HepG2 (cell line): ENCODE results near the gene CRABP1. TPM values are rescaled to one million over a fixed set of nuclear protein-coding genes. Genes with fewer than 3 reads are reported as not detected.

Experiments used
- ATAC-seq: fragments of 200-7000 bp; cut with Tn5 transposase; 3 replicates; pipeline ENCODE4 v1.9.1; 2020; ENCODE audit warnings: mild to moderate bottlenecking, moderate library complexity
- BruUV-seq: library from RNA; stranded (reverse); fragments of 400-500 nt; replicated peaks from 2 replicates; lab custom pipeline; 2021; lab: Mats Ljungman, UMichigan
- CTCF ChIA-PET: fragments of 300-600 bp; formaldehyde crosslinking; extraction: SDS; loops from one replicate; lab custom pipeline; 2021; ENCODE audit warnings: low total read pairs, inconsistent platforms, low intra/inter-chr PET ratio; lab: Yijun Ruan, JAX
- POLR2A ChIA-PET: fragments of 350-600 bp; sonication (Branson Sonifier 250); formaldehyde crosslinking; loops from one replicate; lab custom pipeline; 2020; ENCODE audit warnings: antibody characterized with exemption, inconsistent platforms; lab: Yijun Ruan, JAX
- DNase-seq: peaks from one replicate; pipeline ENCODE4 v3.0.0-alpha.2; 2015; ENCODE audit warnings: low spot score
- FAIRE-seq: peaks from 3 replicates; lab custom pipeline; 2011; peaks lifted over from hg19 to GRCh38; lab: Jason Lieb, UNC
- H2AFZ ChIP-seq: one replicate; pipeline ENCODE4 v1.6.1; 2011; ENCODE audit warnings: low read length, inconsistent platforms
- H3K27ac ChIP-seq: fragments of 300-600 bp; 3 replicates; pipeline ENCODE4 v1.8.0; 2011; ENCODE audit warnings: mixed run types, mild to moderate bottlenecking, mixed read lengths, low read length, inconsistent platforms; ENCODE audit not compliant: insufficient read depth; ENCODE audit errors: extremely low read length
- H3K27me3 ChIP-seq, 2 experiments: fragments of 200-600 bp in 1 of 2; 2 replicates in 1 of 2; 3 replicates in 1 of 2; pipeline versions ENCODE4 v1.6.0 to v1.8.0; 2011; ENCODE audit warnings: low read length in 2 of 2, mild to moderate bottlenecking in 2 of 2, moderate library complexity in 2 of 2, inconsistent platforms in 1 of 2; ENCODE audit not compliant: insufficient read depth in 2 of 2, control insufficient read depth in 1 of 2
- H3K36me3 ChIP-seq, 2 experiments: fragments of 200-600 bp in 1 of 2; replicated peaks in 1 of 2; 2 replicates in 1 of 2; 3 replicates in 1 of 2; pipeline versions ENCODE4 v1.5.1 to v1.8.0; 2011; ENCODE audit warnings: low read length in 2 of 2, inconsistent platforms in 1 of 2; ENCODE audit not compliant: insufficient read depth in 2 of 2, control insufficient read depth in 1 of 2
- H3K4me1 ChIP-seq: 2 replicates; pipeline ENCODE4 v1.5.1; 2012; ENCODE audit warnings: low read length, inconsistent platforms; ENCODE audit not compliant: insufficient read depth
- H3K4me2 ChIP-seq: 2 replicates; pipeline ENCODE4 v1.6.0; 2011; ENCODE audit warnings: low read depth, low read length, inconsistent platforms
- H3K4me3 ChIP-seq, 3 experiments: fragments of 200-600 bp in 1 of 3; sonication (generic), shearing (Covaris generic) in 1 of 3; replicated peaks in 1 of 3; 2 replicates each; pipeline ENCODE4 v1.5.1; 2011 to 2016; ENCODE audit warnings: low read length in 3 of 3, inconsistent platforms in 2 of 3, low read depth in 2 of 3, mild to moderate bottlenecking in 2 of 3, control low read depth in 1 of 3, mixed read lengths in 1 of 3; ENCODE audit not compliant: insufficient read depth in 1 of 3
- H3K79me2 ChIP-seq: one replicate; pipeline ENCODE4 v1.6.1; 2011; ENCODE audit warnings: low read length, inconsistent platforms; ENCODE audit not compliant: insufficient read depth
- H3K9ac ChIP-seq: 2 replicates; pipeline ENCODE4 v1.6.0; 2011; ENCODE audit warnings: mild to moderate bottlenecking, low read depth, low read length, inconsistent platforms; ENCODE audit not compliant: insufficient read depth
- H3K9me3 ChIP-seq: 2 replicates; pipeline ENCODE4 v1.5.1; 2012; ENCODE audit warnings: mild to moderate bottlenecking, low read length
- H4K20me1 ChIP-seq: 2 replicates; pipeline ENCODE4 v1.6.0; 2011; ENCODE audit warnings: inconsistent platforms, mild to moderate bottlenecking, low read length, moderate library complexity; ENCODE audit not compliant: insufficient read depth
- ADNP ChIP-seq: sonication (generic); formaldehyde crosslinking; IDR thresholded peaks from 2 replicates; pipeline ENCODE4 v1.4.0; 2020; ENCODE audit warnings: missing genetic modification reagents
- ATF7-NPFF ChIP-seq: sonication (generic); formaldehyde crosslinking; IDR thresholded peaks from 2 replicates; pipeline ENCODE4 v1.8.1; 2023; ENCODE audit warnings: mild to moderate bottlenecking, low read depth, missing genetic modification reagents, moderate library complexity
- CBX1 ChIP-seq: IDR thresholded peaks from one replicate; pipeline ENCODE4 v1.6.1; 2016; ENCODE audit warnings: antibody characterized with exemption, low read depth
- GTF2F1 ChIP-seq: fragments of 150-350 bp; IDR thresholded peaks from 2 replicates; pipeline ENCODE4 v1.6.1; 2014; ENCODE audit warnings: low read length
- HNRNPLL ChIP-seq: fragments of 200-400 bp; formaldehyde crosslinking; IDR thresholded peaks from 2 replicates; pipeline ENCODE4 v1.6.1; 2017; ENCODE audit warnings: mild to moderate bottlenecking, low read depth, low read length; ENCODE audit not compliant: poor library complexity, severe bottlenecking
- JUND ChIP-seq: sonication (generic); formaldehyde crosslinking; IDR thresholded peaks from 2 replicates; pipeline ENCODE4 v1.8.0; 2022; ENCODE audit warnings: mild to moderate bottlenecking, missing genetic modification reagents
- KDM3A ChIP-seq: IDR thresholded peaks from 2 replicates; pipeline ENCODE4 v1.6.1; 2018; ENCODE audit warnings: low read depth, missing compliant biosample characterization
- KDM4B ChIP-seq: sonication (generic); formaldehyde crosslinking; IDR thresholded peaks from 2 replicates; pipeline ENCODE4 v1.4.0; 2020; ENCODE audit warnings: missing genetic modification reagents
- MTF2 ChIP-seq: sonication (generic); formaldehyde crosslinking; IDR thresholded peaks from 2 replicates; pipeline ENCODE4 v1.5.0; 2020; ENCODE audit warnings: missing genetic modification reagents, borderline replicate concordance
- RELA ChIP-seq: sonication (generic); formaldehyde crosslinking; IDR thresholded peaks from 2 replicates; pipeline ENCODE4 v1.4.0; 2020; ENCODE audit warnings: missing genetic modification reagents
- SSRP1 ChIP-seq: IDR thresholded peaks from 2 replicates; pipeline ENCODE4 v1.6.1; 2016; ENCODE audit warnings: control low read depth
- TAF15 ChIP-seq: fragments of 200-400 bp; formaldehyde crosslinking; IDR thresholded peaks from one replicate; pipeline ENCODE4 v1.6.1; 2018; ENCODE audit warnings: mild to moderate bottlenecking, low read depth, low read length; ENCODE audit not compliant: poor library complexity, severe bottlenecking
- TGIF2 ChIP-seq: IDR thresholded peaks from 2 replicates; pipeline ENCODE4 v1.6.1; 2016; ENCODE audit warnings: control low read depth, missing compliant biosample characterization
- ZBTB8A ChIP-seq: sonication (generic); formaldehyde crosslinking; IDR thresholded peaks from 2 replicates; pipeline ENCODE4 v1.4.0; 2020; ENCODE audit warnings: mild to moderate bottlenecking, low read depth, missing genetic modification reagents, borderline replicate concordance
- ZNF142 ChIP-seq: sonication (generic); formaldehyde crosslinking; IDR thresholded peaks from 2 replicates; pipeline ENCODE4 v1.4.0; 2020; ENCODE audit warnings: missing genetic modification reagents
- ZNF230 ChIP-seq: sonication (generic); formaldehyde crosslinking; IDR thresholded peaks from 2 replicates; pipeline ENCODE4 v1.4.0; 2020; ENCODE audit warnings: mild to moderate bottlenecking, missing genetic modification reagents
- ZNF432 ChIP-seq: sonication (generic); formaldehyde crosslinking; IDR thresholded peaks from 2 replicates; pipeline ENCODE4 v1.5.0; 2020; ENCODE audit warnings: missing genetic modification reagents, mild to moderate bottlenecking, borderline replicate concordance
- ZNF468 ChIP-seq: sonication (generic); formaldehyde crosslinking; IDR thresholded peaks from 2 replicates; pipeline ENCODE4 v1.8.0; 2022; ENCODE audit warnings: mild to moderate bottlenecking, moderate library complexity, missing genetic modification reagents
- ZNF678 ChIP-seq: sonication (generic); formaldehyde crosslinking; IDR thresholded peaks from 2 replicates; pipeline ENCODE4 v1.4.0; 2020; ENCODE audit warnings: mild to moderate bottlenecking, missing genetic modification reagents
- ZNF850 ChIP-seq: sonication (generic); formaldehyde crosslinking; conservative IDR thresholded peaks from 2 replicates; pipeline ENCODE4 v1.9.0; 2021; ENCODE audit warnings: mild to moderate bottlenecking, missing genetic modification reagents
- WGBS: methylation state at CpG from one replicate; pipeline ENCODE4 v1.1.6; 2017; ENCODE audit warnings: low lambda C conversion rate; 5-methylcytosine and 5-hydroxymethylcytosine counted together
- in situ Hi-C: cut with HindIII; loops from 2 replicates; pipeline ENCODE4 v1.10.0; 2017; ENCODE audit warnings: low pct_unique_long_range_greater_than_20kb; ENCODE audit not compliant: extremely low pct_ligation_motif_present
- intact Hi-C: fragments of 100-400 bp; cut with micrococcal nuclease; formaldehyde crosslinking; loops from one replicate; pipeline ENCODE4 v1.10.0; 2022; ENCODE audit not compliant: unreplicated experiment
- polyA plus RNA-seq, 8 experiments: library from polyadenylated mRNA; depleted of rRNA in 3 of 8; stranded (reverse) in 7 of 8; unstranded in 1 of 8; fragments of >200 nt; fragmentation: Illumina TruSeq in 4 of 8; extraction: Trizol in 4 of 8; gene quantifications; 2 replicates each; pipeline versions ENCODE4 v1.2.1 to v1.2.3, GENCODE V29; 2011 to 2016; ENCODE audit warnings: low read depth in 4 of 8, missing spikeins in 1 of 8, mixed read lengths in 1 of 8; ENCODE audit not compliant: insufficient read depth in 1 of 8
- total RNA-seq, 5 experiments: library from RNA; depleted of rRNA; stranded (reverse); fragments of >200 nt; fragmentation: Illumina TruSeq; extraction: Trizol; gene quantifications; 2 replicates each; pipeline ENCODE4 v1.2.3, GENCODE V29; 2016; ENCODE audit warnings: low read depth in 1 of 5

Gene CRABP1
- total and polyA plus RNA-seq, 2 of the 13 experiments (the other 11 are each of a cell fraction or from before 2014, with no cell fraction given): not detected

GRCh38 chr15:78351539-78351938 is 11.4 kb downstream of the CRABP1 start:
- ChIA-PET CTCF (no interaction called here), POLR2A (no interaction called here)
- FAIRE-seq (no peak), DNase-seq (no peak), ATAC-seq (no peak)
- Histone ChIP-seq H3K79me2 (no peaks in the 10 kb centered on the region), H3K4me2 (no peak overlapping the region), H3K4me3 (no peak overlapping the region), H3K9me3 (no peaks in the 10 kb centered on the region), H4K20me1 (no peaks in the 10 kb centered on the region), H3K27ac (no peak overlapping the region), H3K4me1 (no peaks in the 10 kb centered on the region), H3K27me3 (peaks cover 0 to 18% of the 10 kb centered on the region in 2 experiments; a peak in 3 of 5 replicates), H3K36me3 (no peaks in the 10 kb centered on the region), H2AFZ (no peak overlapping the region), H3K9ac (no peak overlapping the region)
- intact Hi-C loops (no loop called here), in situ Hi-C loops (no loop called here)
- no TSS peak for BruUV-seq
- TF ChIP-seq KDM3A: no peak
- no peak for TF ChIP-seq JUND
- no peak for TF ChIP-seq MTF2 (CRISPR knock-in tag)
- no peak for TF ChIP-seq KDM4B (CRISPR knock-in tag)
- TF ChIP-seq CBX1: no peak
- no peak for TF ChIP-seq ZNF230 (CRISPR knock-in tag)
- no peak for TF ChIP-seq TGIF2
- TF ChIP-seq ZNF678 (CRISPR knock-in tag): no peak
- TF ChIP-seq ATF7-NPFF: no peak
- no peak for TF ChIP-seq ZNF142 (CRISPR knock-in tag)
- no peak for TF ChIP-seq SSRP1 (CRISPR knock-in tag)
- TF ChIP-seq ADNP (CRISPR knock-in tag): no peak
- no peak for TF ChIP-seq ZNF432 (CRISPR knock-in tag)
- TF ChIP-seq TAF15: no peak
- TF ChIP-seq ZBTB8A (CRISPR knock-in tag): no peak
- TF ChIP-seq ZNF468: no peak
- TF ChIP-seq ZNF850: no peak
- TF ChIP-seq RELA: no peak
- TF ChIP-seq HNRNPLL: no peak
- no peak for TF ChIP-seq GTF2F1
- WGBS: 26% methylated on average over 3 of the region's 3 CpGs
